Measurements from ENCODE around the gene GATC. TPM values are rescaled to one million over a fixed set of nuclear protein-coding genes. Genes with fewer than 3 reads are reported as not detected.
A peak's percentile ranks its signal among the peaks of the same experiment; 100 is the strongest.
"Not testable (repeated sequence)": the region's sequence is repeated elsewhere in the genome, so short reads cannot be mapped to it uniquely, and the experiment has no call there.

The GATC gene
- total RNA-seq, 4 donors from 2014 or later: 11.8 to 31.9 (median 18.3) TPM

GRCh38 chr12:120447992-120448391 lies 1.7 kb downstream of the GATC start:
- Histone ChIP-seq H3K9me3 (no peaks in the 10 kb centered on the region), H3K4me3 (no peak overlapping the region), H3K4me1 (peaks cover 0 to 6% of the 10 kb centered on the region in 2 donors), H3K27ac (no peak overlapping the region), H3K36me3 (no peaks in the 10 kb centered on the region), H3K27me3 (no peaks in the 10 kb centered on the region)
- DNase-seq: no peak
- TF ChIP-seq POLR2A (IDR thresholded peaks at IDR 0.05): no peak
- TF ChIP-seq, protein P1, sequence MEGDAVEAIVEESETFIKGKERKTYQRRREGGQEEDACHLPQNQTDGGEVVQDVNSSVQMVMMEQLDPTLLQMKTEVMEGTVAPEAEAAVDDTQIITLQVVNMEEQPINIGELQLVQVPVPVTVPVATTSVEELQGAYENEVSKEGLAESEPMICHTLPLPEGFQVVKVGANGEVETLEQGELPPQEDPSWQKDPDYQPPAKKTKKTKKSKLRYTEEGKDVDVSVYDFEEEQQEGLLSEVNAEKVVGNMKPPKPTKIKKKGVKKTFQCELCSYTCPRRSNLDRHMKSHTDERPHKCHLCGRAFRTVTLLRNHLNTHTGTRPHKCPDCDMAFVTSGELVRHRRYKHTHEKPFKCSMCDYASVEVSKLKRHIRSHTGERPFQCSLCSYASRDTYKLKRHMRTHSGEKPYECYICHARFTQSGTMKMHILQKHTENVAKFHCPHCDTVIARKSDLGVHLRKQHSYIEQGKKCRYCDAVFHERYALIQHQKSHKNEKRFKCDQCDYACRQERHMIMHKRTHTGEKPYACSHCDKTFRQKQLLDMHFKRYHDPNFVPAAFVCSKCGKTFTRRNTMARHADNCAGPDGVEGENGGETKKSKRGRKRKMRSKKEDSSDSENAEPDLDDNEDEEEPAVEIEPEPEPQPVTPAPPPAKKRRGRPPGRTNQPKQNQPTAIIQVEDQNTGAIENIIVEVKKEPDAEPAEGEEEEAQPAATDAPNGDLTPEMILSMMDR (IDR thresholded peaks at IDR 0.05): no peak
- intact Hi-C loops (cut with DNase I; ENCODE audit: low total_unique reads): no loop called here

DNA sequence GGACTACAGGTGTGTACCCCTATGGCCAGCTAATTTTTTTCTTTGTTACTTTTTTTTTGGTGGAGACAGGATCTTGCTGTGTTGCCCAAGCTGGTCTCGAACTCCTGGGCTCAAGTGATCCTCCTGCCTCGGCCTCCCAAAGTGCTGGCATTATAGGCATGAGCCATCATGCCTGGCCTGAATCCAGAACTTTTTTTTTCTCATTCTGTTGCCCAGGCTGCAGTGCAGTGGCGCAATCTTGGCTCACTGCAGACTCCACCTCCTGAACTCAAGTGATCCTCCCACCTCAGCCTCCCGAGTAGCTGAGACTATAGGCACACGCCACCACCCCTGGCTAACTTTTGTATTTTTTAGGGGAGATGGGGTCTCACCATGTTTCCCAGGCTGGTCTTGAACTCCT lies 6.3 kb downstream of the GATC start:
- H3K27me3 ChIP-seq; H3K27ac ChIP-seq; intact Hi-C loops (cut with DNase I; ENCODE audit: low total_unique reads); H3K36me3 ChIP-seq; H3K4me3 ChIP-seq; H3K4me1 ChIP-seq; DNase-seq; H3K9me3 ChIP-seq: not testable (repeated sequence)

- no peak for DNase-seq
- TF ChIP-seq POLR2A (IDR thresholded peaks at IDR 0.05): no peak
- TF ChIP-seq, protein P1 (IDR thresholded peaks at IDR 0.05): no peak
- Histone ChIP-seq H3K27me3 (no peaks in the 10 kb centered on the region), H3K4me3 (no peak overlapping the region), H3K36me3 (no peaks in the 10 kb centered on the region), H3K27ac (no peak overlapping the region), H3K4me1 (no peaks in the 10 kb centered on the region), H3K9me3 (no peaks in the 10 kb centered on the region)
- intact Hi-C loops (cut with DNase I; ENCODE audit: low total_unique reads): no loop called here
Measured at GRCh38 chr12:120453060-120453750, 7.0 kb downstream of the GATC start.

DNA sequence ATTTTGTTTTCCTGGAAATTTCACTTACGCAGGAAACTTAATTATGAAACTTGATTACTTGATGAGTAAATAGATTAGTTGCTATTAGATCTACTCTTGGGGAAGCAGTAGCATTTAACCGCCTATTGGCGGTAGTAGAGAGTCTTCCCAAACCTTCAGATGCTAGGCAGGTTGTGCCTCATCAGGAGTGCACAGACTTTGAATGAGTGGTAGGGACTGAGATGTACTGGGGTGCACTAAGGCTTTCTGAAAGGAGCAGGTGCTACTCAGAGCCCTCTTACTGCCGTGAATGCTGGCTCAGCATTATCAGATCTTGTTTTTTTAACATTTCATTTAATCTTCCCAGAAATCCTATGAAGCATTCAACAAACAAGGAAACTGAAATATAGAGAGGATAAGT lies 7.7 kb downstream of the GATC start:
- intact Hi-C loops (cut with DNase I; ENCODE audit: low total_unique reads): no loop called here
- Histone ChIP-seq H3K27ac (no peak overlapping the region), H3K4me3 (no peak overlapping the region), H3K36me3 (no peaks in the 10 kb centered on the region), H3K9me3 (no peaks in the 10 kb centered on the region), H3K4me1 (no peaks in the 10 kb centered on the region), H3K27me3 (no peaks in the 10 kb centered on the region)
- no peak for DNase-seq
- TF ChIP-seq, protein P1 (IDR thresholded peaks at IDR 0.05): peak in 2 of 4 experiments; percentile 23 to 36
- TF ChIP-seq POLR2A (IDR thresholded peaks at IDR 0.05): no peak

DNA sequence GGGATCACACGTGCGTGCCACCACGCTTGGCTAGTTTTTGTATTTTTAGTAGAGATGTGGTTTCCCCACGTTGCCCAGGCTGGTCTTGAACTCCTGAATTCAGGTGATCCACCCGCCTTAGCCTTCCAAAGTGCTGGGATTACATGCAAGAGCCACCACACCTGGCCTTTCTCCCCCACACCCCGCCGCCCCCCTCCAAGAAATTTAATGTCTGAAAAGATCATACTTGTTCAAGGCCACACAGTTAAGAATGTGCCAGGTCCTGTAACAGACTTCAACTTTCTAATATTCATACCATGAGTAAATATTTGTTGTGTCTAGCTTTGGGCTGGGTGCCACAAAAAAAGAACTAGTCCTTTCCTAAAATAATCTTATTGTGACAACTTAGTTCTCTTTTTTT lies 9.1 kb downstream of the GATC start:
- intact Hi-C loops (cut with DNase I; ENCODE audit: low total_unique reads): no loop called here
- H3K4me3 ChIP-seq: no peak overlapping the region
- H3K9me3 ChIP-seq: no peaks in the 10 kb centered on the region
- no peaks in the 10 kb centered on the region for H3K4me1 ChIP-seq
- H3K27me3 ChIP-seq: no peaks in the 10 kb centered on the region
- H3K27ac ChIP-seq: no peak overlapping the region
- no peak for DNase-seq
- TF ChIP-seq, protein P1 (IDR thresholded peaks at IDR 0.05): no peak
- no peak for TF ChIP-seq POLR2A (IDR thresholded peaks at IDR 0.05)
- H3K36me3 ChIP-seq: no peaks in the 10 kb centered on the region

- H3K27me3 ChIP-seq: no peaks in the 10 kb centered on the region
- no peaks in the 10 kb centered on the region for H3K9me3 ChIP-seq
- intact Hi-C loops (cut with DNase I; ENCODE audit: low total_unique reads): no loop called here
- TF ChIP-seq, protein P1 (IDR thresholded peaks at IDR 0.05): no peak
- no peak for TF ChIP-seq POLR2A (IDR thresholded peaks at IDR 0.05)
- no peak for DNase-seq
- no peaks in the 10 kb centered on the region for H3K36me3 ChIP-seq
- H3K4me3 ChIP-seq: no peak overlapping the region
- no peak overlapping the region for H3K27ac ChIP-seq
- H3K4me1 ChIP-seq: no peaks in the 10 kb centered on the region
Measured at GRCh38 chr12:120457133-120457532, 10.9 kb downstream of the GATC start.
